Epithelial cell of esophagus (primary cell): ENCODE results near the gene SNCB.

Experiments used
- DNase-seq: peaks from one replicate; pipeline ENCODE4 v3.0.0; 2010; ENCODE audit warnings: low read depth
- H3K4me3 ChIP-seq: 2 replicates; pipeline ENCODE4 v1.5.1; 2011; ENCODE audit warnings: mild to moderate bottlenecking, low read length, control low read depth
- TF ChIP-seq, protein P1 (sequence below): IDR thresholded peaks from 2 replicates; pipeline ENCODE4 v1.5.1; 2011; ENCODE audit warnings: low read depth, mild to moderate bottlenecking, low read length, control low read depth, inconsistent platforms; ENCODE audit not compliant: insufficient read depth; ENCODE audit errors: missing control alignments

SNCB gene

GRCh38 chr5:176609724-176610434 lies 20.5 kb downstream of the SNCB start, which contains the start of gene GPRIN1:
Gene GPRIN1, minus strand, starts transcription at chr5:176610156. Its CDS starts 10,322 bp downstream, at chr5:176599834.
- peak; percentile 38 for DNase-seq
- peak within 1 kb of the TSS; percentile 56 for H3K4me3 ChIP-seq
- TF ChIP-seq, protein P1, sequence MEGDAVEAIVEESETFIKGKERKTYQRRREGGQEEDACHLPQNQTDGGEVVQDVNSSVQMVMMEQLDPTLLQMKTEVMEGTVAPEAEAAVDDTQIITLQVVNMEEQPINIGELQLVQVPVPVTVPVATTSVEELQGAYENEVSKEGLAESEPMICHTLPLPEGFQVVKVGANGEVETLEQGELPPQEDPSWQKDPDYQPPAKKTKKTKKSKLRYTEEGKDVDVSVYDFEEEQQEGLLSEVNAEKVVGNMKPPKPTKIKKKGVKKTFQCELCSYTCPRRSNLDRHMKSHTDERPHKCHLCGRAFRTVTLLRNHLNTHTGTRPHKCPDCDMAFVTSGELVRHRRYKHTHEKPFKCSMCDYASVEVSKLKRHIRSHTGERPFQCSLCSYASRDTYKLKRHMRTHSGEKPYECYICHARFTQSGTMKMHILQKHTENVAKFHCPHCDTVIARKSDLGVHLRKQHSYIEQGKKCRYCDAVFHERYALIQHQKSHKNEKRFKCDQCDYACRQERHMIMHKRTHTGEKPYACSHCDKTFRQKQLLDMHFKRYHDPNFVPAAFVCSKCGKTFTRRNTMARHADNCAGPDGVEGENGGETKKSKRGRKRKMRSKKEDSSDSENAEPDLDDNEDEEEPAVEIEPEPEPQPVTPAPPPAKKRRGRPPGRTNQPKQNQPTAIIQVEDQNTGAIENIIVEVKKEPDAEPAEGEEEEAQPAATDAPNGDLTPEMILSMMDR, result no peak

DNA sequence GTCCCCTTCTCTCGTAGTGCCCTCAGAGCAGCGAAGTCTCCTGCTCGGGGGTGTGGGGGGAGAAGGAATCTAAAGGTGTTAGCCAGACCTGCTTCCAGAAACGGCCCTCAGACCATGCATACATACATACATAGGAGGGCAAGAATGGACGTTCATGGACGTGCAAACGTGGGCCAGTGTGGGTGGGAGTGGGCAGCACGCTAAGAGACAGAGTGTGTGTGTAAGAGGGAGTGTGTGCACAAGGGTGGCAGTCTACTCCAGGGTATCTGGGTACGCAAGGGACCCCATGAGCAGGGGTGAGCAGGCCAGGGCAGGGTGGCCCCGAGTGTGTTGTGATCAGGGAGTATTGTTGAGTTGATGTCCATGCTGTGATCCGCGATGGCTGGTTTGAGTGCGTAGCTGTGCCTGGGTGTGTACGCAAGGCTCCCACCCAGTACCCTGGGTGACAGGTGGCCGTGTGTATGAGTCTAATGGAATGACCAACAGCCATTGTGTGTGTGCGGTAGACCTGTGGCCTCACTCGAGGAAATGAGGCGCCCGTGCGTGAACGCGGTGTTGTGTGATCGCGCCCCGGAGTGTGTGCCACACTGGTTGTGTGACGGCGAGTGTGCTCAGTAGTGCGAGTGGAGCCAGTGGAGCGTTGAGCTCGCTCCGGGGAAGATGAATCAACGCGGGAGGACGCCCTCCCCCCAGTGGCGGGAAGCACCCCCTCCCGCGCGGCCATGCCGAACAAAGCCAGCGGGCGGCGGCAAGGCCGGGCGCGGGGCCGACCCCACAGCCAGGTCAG lies 21.2 kb downstream of the SNCB start:
- TF ChIP-seq, protein P1, result no peak
- DNase-seq, result no peak

GRCh38 chr5:176608142-176608705 lies 22.1 kb downstream of the SNCB start:
- DNase-seq, result no peak
- no peak overlapping the region for H3K4me3 ChIP-seq
- TF ChIP-seq, protein P1, result no peak

More for the DNA sequence above, 21.2 kb downstream of the SNCB start:
- H3K4me3 ChIP-seq, result peak overlapping the region; percentile 19

- TF ChIP-seq, protein P1, result no peak
- no peak overlapping the region for H3K4me3 ChIP-seq
- no peak for DNase-seq
Measured at GRCh38 chr5:176606875-176607274, 23.5 kb downstream of the SNCB start.

- no peak overlapping the region for H3K4me3 ChIP-seq
- DNase-seq, result no peak
- TF ChIP-seq, protein P1, result no peak
Measured at GRCh38 chr5:176606032-176606431, 24.3 kb downstream of the SNCB start.

DNA sequence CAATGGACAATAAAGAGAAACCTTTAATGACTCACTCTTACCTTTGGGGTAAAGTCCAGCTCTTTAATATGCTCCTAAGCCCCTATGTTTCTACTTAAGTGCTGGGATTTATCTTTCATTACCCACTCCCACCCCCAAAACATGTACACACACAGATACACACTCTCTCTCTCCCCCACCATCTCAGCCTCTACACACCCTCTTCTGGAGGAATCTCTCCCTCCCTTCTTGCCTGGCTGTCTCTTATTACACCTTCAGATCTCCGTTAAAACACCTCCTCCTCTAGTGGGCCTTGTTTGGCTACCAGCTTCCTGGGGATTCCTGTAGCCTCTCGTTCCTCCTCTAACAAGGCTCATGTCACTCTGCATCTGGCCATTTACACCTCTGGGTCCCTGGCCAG lies 27.2 kb downstream of the SNCB start:
- no peak overlapping the region for H3K4me3 ChIP-seq
- DNase-seq, result no peak
- TF ChIP-seq, protein P1, result no peak
